Mononuclear cell (primary cell): ENCODE measurements around the gene PPRC1. TPM values are rescaled to one million over a fixed set of nuclear protein-coding genes. Genes with fewer than 3 reads are reported as not detected.

Experiments used
- H3K27me3 ChIP-seq: 2 replicates; pipeline ENCODE4 v1.6.0; 2011; ENCODE audit warnings: low read length, control low read depth; ENCODE audit not compliant: insufficient read depth
- H3K4me1 ChIP-seq: 2 replicates; pipeline ENCODE4 v1.5.1; 2011; ENCODE audit warnings: mild to moderate bottlenecking, low read length, control low read depth; ENCODE audit not compliant: insufficient read depth
- H3K4me3 ChIP-seq: 2 replicates; pipeline ENCODE4 v1.5.1; 2011; ENCODE audit warnings: mild to moderate bottlenecking, low read length, moderate library complexity
- H3K9me3 ChIP-seq: 2 replicates; pipeline ENCODE4 v1.5.1; 2011; ENCODE audit warnings: low read depth, mild to moderate bottlenecking, control low read depth, low read length
- total RNA-seq: library from RNA; depleted of rRNA; stranded (reverse); fragments of >200 nt; gene quantifications from one replicate; pipeline ENCODE4 v1.2.3, GENCODE V29; 2012

Gene PPRC1, protein sequence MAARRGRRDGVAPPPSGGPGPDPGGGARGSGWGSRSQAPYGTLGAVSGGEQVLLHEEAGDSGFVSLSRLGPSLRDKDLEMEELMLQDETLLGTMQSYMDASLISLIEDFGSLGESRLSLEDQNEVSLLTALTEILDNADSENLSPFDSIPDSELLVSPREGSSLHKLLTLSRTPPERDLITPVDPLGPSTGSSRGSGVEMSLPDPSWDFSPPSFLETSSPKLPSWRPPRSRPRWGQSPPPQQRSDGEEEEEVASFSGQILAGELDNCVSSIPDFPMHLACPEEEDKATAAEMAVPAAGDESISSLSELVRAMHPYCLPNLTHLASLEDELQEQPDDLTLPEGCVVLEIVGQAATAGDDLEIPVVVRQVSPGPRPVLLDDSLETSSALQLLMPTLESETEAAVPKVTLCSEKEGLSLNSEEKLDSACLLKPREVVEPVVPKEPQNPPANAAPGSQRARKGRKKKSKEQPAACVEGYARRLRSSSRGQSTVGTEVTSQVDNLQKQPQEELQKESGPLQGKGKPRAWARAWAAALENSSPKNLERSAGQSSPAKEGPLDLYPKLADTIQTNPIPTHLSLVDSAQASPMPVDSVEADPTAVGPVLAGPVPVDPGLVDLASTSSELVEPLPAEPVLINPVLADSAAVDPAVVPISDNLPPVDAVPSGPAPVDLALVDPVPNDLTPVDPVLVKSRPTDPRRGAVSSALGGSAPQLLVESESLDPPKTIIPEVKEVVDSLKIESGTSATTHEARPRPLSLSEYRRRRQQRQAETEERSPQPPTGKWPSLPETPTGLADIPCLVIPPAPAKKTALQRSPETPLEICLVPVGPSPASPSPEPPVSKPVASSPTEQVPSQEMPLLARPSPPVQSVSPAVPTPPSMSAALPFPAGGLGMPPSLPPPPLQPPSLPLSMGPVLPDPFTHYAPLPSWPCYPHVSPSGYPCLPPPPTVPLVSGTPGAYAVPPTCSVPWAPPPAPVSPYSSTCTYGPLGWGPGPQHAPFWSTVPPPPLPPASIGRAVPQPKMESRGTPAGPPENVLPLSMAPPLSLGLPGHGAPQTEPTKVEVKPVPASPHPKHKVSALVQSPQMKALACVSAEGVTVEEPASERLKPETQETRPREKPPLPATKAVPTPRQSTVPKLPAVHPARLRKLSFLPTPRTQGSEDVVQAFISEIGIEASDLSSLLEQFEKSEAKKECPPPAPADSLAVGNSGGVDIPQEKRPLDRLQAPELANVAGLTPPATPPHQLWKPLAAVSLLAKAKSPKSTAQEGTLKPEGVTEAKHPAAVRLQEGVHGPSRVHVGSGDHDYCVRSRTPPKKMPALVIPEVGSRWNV (N-terminal part only)
- 12.1 TPM for total RNA-seq

DNA sequence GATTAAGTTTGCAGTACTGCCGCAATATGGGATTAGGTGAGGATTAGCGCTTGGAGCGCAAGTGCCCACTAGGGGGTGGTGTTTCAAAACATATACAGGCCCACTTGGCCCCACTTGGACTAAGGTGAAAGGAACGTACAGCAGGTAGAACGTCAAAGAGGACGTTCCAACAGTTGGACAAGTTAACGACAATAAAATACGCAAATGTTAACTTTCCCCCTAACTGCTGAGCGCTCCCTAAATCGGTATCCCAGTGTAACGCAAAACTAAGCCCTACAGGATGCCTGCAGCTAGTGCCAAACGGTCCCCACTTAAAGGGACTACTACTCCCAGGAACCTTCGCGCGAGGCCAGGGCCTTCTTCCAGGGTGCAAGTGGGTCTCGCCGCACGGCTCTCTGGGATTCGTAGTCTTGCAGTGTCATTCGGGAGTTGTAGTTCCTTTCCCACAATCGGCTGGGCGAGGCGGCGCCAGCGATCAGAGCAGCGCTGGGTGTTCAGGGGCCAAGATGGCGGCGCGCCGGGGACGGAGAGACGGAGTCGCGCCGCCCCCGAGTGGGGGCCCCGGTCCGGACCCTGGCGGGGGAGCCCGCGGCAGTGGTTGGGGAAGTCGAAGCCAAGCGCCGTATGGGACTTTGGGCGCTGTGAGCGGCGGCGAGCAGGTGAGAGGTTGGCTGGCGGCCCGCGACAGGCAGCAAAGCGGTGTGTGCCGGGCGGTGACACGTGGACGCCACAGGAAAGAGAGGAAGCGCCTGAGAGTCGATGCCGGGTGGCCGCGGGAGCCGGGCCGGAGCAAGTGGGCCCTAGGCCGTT, at the start of gene PPRC1:
TSS of gene PPRC1 (plus strand) at position 478 of the 810 bp plus-strand sequence. CDS start at position 507, 29 bp downstream.
- Histone ChIP-seq H3K27me3 (no peaks in the 10 kb centered on the region), H3K9me3 (no peaks in the 10 kb centered on the region), H3K4me1 (peaks cover 30% of the 10 kb centered on the region), H3K4me3 (peak within 1 kb of the TSS; percentile 85)

DNA sequence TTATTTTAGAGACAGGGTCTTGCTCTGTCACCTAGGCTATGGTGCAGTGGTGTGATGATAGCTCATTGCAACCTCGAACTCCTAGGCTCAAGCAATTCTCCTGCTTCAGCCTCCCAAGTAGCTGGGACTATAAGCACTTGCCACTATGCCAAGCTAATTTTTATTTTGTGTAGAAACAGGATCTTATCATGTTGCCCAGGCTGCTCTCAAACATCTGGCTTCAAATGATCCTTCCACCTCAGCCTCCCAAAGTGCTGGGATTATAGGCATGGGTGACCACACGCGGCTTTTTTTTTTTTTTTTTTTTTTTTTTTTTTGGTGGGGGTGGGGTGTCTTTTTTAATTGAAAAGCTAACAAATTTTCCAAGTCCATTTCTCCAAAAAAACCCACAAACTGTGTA, 49.3 kb upstream of the PPRC1 start:
- Histone ChIP-seq H3K27me3 (no peaks in the 10 kb centered on the region), H3K4me1 (no peaks in the 10 kb centered on the region), H3K4me3 (no peak overlapping the region), H3K9me3 (no peaks in the 10 kb centered on the region)

DNA sequence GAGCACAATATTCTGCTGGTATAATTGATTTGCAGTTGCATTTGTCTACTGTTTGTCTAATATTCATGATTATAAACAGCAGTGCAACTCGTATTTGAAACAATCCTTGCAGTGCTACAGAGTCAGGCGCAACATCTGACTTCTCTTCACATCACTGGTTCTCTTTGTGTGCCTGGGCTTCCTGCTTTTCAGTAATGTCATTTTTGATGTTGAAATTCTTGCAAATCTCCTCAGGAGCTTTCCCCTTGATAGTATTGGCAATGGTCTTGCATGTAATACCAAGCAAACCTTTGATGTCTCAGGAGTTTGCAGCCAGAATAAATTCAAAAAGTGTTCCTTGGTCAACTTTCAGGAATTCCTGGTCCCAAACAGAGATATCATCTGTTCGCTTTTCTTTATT, 47.5 kb upstream of the PPRC1 start:
- Histone ChIP-seq H3K9me3 (no peaks in the 10 kb centered on the region), H3K27me3 (no peaks in the 10 kb centered on the region), H3K4me3 (no peak overlapping the region), H3K4me1 (no peaks in the 10 kb centered on the region)

DNA sequence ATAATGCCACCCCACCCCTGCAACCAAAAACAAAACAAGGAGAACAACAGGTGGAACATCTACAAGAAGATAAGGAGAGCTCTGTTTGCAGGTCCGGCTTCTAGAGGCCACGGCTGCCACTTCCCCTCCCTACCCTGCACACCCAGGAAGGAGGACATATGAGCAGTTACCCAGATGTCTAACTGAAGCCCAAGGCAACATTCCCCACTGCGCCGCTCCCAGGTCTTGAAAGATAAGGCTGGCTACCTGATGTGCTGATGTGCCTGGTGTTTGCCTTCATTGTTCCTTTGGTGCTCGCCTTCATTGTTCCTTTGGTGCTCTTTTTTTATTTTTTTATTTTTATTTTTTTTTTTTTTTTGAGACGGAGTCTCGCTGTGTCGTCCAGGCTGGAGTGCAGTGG, 46.6 kb upstream of the PPRC1 start:
- H3K9me3 ChIP-seq = no peaks in the 10 kb centered on the region
- H3K27me3 ChIP-seq = no peaks in the 10 kb centered on the region
- H3K4me3 ChIP-seq = no peak overlapping the region

DNA sequence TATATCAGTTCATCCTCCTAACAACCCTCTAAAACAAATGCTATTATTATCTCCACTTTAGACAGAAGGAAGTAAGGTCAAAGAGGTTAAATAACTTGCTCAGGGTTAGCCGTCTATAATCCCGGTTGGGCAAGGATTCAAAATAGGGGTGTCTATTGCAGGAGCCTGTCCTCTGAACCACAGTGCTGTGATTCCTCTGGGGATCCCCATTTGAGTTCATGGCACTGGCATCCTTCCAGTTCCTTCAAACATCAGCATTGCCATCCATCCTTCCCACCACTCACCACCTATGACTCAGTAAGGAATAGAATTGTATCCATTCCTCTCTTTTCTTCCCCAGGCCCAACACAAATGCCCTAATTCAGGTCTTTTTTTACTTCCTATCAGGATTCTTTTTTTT, 42.1 kb upstream of the PPRC1 start:
- no peaks in the 10 kb centered on the region for H3K9me3 ChIP-seq

More for the DNA sequence above, 46.6 kb upstream of the PPRC1 start:
- no peaks in the 10 kb centered on the region for H3K4me1 ChIP-seq

DNA sequence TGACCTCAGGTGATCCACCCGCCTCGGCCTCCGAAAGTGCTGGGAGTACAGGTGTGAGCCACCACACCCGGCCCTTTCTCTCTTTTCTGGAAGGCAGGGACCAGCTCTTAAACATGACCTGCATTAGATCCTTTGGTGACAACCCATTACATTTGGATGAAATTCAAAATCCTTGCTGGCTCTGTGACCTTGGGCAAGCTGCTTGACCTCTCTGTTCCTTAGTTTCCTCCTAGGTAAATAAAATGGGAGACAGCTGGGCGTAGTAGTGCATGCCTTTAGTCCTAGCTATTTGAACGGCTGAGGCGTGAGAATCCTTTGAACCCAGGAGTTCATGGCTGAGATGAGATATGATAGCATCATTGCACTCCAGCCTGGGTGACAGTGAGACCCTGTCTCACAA, 36.4 kb upstream of the PPRC1 start:
- H3K9me3 ChIP-seq = no peaks in the 10 kb centered on the region
- no peaks in the 10 kb centered on the region for H3K4me1 ChIP-seq

More for the DNA sequence above, 42.1 kb upstream of the PPRC1 start:
- Histone ChIP-seq H3K4me3 (no peak overlapping the region), H3K4me1 (no peaks in the 10 kb centered on the region), H3K27me3 (no peaks in the 10 kb centered on the region)

DNA sequence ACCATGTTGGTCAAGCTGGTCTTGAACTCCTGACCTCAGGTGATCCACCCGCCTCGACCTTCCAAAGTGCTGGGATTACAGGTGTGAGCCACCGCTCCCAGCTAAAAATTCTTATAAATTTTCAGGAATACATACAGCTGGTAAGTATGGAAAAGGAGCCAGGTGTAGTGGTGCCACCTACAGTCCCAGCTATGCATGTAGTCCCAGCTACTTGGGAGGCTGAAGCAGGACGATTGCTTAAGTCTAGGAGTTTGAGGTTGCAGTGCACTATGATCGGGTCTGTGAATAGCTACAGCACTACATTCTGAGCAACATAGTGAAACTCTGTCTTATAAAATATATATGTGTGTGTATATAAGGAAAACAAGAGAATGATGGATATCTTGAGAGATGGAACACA, 31.7 kb upstream of the PPRC1 start:
- H3K9me3 ChIP-seq = no peaks in the 10 kb centered on the region
- no peak overlapping the region for H3K4me3 ChIP-seq
- H3K27me3 ChIP-seq = no peaks in the 10 kb centered on the region
- H3K4me1 ChIP-seq = peaks cover 7% of the 10 kb centered on the region

More for the DNA sequence above, 36.4 kb upstream of the PPRC1 start:
- H3K4me3 ChIP-seq = no peak overlapping the region
- H3K27me3 ChIP-seq = no peaks in the 10 kb centered on the region

DNA sequence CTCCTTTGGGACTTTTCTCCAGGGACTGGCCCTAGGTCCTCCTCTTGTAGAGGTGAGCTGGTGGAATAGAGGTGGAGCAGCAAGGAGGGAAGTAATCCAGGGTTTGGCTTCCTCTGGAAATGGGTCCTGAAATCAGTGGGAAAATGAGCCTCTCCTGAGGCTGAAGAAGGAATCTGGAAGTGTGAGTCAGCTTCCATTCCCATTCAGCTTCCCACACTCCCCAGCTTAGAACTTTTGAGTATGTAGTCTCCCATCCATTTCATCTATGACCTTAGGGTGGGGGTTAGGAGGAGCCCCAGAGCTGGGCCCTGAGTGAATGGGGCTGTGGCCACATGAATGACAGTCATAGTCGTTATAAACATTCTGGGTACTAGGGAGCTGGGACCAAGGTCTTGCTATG, 30.4 kb upstream of the PPRC1 start:
- Histone ChIP-seq H3K4me3 (no peak overlapping the region), H3K27me3 (no peaks in the 10 kb centered on the region), H3K9me3 (no peaks in the 10 kb centered on the region), H3K4me1 (peaks cover 7% of the 10 kb centered on the region)

DNA sequence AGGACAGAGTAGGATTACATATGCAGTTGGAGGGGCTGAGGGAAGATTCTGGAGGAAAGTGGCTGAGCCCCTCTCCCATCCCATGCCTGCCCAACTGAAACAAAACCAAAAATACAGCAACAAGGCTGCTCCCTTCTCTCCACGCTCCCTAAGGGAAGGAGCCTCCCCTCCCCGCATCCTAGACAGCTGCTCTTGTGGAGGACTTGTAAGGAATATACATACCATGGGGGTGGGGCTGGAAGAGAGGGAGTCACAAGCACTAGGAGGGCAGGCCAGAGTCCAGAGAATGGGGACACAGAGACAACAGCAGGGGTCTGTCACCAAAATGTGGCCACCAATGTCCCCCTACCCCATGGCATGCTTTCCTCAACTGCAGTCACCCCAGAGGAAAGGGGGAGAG, 25.8 kb upstream of the PPRC1 start:
- Histone ChIP-seq H3K27me3 (no peaks in the 10 kb centered on the region), H3K9me3 (no peaks in the 10 kb centered on the region), H3K4me1 (peaks cover 7% of the 10 kb centered on the region), H3K4me3 (no peak overlapping the region)

DNA sequence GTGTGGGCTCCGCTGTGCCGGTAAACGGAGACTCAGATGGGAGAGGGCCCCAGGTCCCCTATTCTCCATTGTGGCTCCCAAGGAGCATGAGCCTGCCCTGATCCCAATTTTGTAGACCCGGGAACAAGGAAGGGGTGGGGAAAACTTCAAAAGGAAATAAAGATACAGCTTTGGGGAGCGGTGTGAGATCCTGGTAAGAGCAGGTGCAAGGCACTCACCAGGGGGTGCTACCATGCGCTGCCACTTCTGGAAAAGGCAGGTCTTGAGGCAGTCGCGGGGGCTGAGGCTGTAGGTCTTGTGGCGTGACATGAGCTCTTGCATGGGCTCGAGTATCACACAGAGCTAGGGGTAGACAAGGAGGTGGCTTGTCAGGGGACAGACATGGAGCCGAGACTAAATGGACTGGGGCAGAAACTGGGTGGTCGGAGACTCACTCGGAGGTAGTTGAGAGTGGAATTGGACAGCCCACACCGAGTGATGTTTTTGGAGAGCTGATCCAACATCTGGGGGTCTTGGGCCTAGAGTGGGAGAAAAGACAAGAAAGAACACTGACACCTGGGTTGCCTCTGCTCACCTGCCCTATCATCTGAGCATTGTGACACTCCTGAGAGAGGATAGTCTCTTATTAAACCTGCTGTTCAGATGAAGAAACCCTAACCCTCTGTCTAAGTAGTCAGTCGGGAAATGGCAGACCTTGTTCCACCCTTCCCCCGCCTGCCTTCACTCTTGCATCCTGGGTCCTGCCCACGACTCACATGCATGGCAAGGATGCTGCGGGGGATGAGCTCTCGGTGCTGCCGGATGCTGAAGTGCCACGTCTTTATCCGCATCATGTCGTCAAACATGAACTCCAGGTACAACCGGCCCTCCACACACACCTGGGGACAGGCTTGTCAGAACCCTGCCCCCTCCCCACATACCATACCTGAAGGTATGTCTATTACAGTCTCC, 23.4 kb upstream of the PPRC1 start:
- H3K9me3 ChIP-seq = no peaks in the 10 kb centered on the region
- H3K4me3 ChIP-seq = no peak overlapping the region
- no peaks in the 10 kb centered on the region for H3K27me3 ChIP-seq
- H3K4me1 ChIP-seq = peaks cover 30% of the 10 kb centered on the region

DNA sequence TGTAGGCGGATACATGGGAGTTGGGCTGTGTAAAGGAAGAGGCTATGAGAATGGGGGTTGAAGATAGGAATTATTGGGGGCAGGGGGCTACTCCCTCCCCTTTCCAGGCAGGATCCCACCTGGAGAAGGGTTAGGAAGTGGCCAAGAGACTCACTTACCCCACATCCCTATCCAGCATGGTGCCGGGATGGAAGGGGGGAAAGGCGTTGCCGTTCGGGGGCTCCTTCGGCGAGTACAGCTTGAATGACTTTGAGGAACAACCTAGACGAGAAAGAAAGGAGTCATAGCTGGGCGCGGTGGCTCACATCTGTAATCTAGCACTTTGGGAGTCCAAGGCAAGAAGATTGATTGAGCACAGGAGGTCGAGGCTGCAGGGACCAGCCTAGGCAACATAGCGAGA, 21.6 kb upstream of the PPRC1 start:
- no peaks in the 10 kb centered on the region for H3K27me3 ChIP-seq
- no peak overlapping the region for H3K4me3 ChIP-seq
- no peaks in the 10 kb centered on the region for H3K9me3 ChIP-seq
- H3K4me1 ChIP-seq = peaks cover 37% of the 10 kb centered on the region

DNA sequence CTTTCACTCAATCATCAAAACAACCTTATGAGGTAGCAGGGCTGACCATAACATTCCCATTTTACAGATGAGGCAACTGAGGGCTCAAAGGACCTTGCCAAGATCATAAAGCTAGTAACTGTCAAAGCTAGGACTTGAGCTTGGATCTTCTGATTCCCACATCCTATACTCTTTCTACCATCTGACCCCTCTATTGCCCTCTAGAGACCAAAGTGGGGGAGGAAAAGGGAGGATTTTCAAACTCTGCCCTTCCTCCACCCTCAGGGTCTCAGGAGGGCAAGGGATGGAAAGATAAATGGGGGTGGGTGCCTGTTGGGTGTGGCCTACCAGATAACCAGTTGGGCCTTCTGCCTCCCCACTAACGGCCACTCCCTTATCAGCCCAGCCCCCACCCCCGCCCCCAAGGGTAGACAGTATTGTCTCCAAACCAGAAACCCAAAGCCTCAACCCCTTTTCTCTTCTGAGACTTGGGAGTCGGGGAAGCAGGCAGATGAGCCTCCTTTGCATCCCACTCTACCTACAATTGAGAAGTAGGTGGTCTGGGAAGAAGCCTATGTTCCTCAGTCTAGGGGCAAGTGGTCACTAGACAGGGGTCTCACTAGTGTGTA, 20.5 kb upstream of the PPRC1 start:
- no peak overlapping the region for H3K4me3 ChIP-seq
- H3K4me1 ChIP-seq = peaks cover 48% of the 10 kb centered on the region
- H3K27me3 ChIP-seq = no peaks in the 10 kb centered on the region
- no peaks in the 10 kb centered on the region for H3K9me3 ChIP-seq
